Measurements from ENCODE around the gene WDR5. TPM values are rescaled to one million over a fixed set of nuclear protein-coding genes. Genes with fewer than 3 reads are reported as not detected.
A peak's percentile ranks its signal among the peaks of the same experiment; 100 is the strongest.

Gene WDR5
- total and polyA plus RNA-seq, 2 of the 13 experiments (the other 11 are each of a cell fraction or from before 2014, with no cell fraction given): 34.3 TPM

GRCh38 chr9:134171316-134172197, 35.7 kb downstream of the WDR5 start (continued):
- TF ChIP-seq ZNF770 (CRISPR knock-in tag; IDR thresholded peaks at IDR 0.05) (peak; percentile 59; the same call in 1 of the 2 replicates), SKIL (CRISPR knock-in tag; IDR thresholded peaks at IDR 0.05; ENCODE audit: borderline replicate concordance) (0 out of 2 replicates have a peak, but pooled peaks have one; percentile 34), PAXIP1 (CRISPR knock-in tag; conservative IDR thresholded peaks at IDR 0.05) (0 out of 2 replicates have a peak, but pooled peaks have one; percentile 16)
